Measurements from ENCODE around the gene CD79A. TPM values are rescaled to one million over a fixed set of nuclear protein-coding genes. Genes with fewer than 3 reads are reported as not detected.

The CD79A gene
- total RNA-seq, 1 experiment from 2014 or later = 0.69 TPM

DNA sequence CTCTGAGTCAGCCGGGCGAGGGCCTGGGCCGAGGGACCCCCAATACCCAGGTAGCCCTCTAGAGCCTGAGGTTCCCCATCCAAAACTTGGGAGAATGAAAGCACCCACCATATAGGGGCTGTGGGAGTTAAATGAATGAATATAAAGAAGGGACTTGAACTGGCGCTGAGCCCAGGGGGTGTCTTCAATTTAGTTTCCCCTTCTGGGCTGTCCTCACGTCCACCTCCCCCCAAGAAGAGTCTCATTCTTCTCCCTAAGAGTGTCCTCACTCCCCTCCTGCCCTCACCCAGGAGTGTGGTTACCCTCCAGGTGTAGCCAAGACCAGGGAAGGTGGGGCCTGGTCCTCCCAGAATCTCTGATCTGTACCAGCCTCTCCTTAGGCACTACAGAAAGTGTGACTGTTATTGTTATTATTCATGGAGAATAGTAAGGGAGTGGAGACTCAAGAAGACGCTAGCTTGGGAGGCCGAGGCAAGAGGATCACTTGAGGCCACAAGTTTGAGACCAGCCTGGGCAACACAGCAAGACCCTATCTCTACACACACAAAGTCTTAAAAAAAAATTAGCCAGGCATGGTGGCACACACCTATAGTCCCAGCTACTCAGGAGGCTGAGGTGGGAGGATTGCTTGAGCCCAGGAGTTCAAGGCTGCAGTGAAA, 2.7 kb downstream of the CD79A start:
- Histone ChIP-seq H4K20me1 (ENCODE audit: insufficient read depth) (no peaks in the 10 kb centered on the region), H3K9me2 (ENCODE audit: insufficient read depth) (no peaks in the 10 kb centered on the region), H3K9ac (ENCODE audit: low read length) (no peak overlapping the region), H3K79me2 (ENCODE audit: insufficient read depth, low read length) (peaks cover 12% of the 10 kb centered on the region), H3K9me3 (ENCODE audit: control insufficient read depth in 1 of 2, insufficient read depth in 1 of 2, low read depth in 1 of 2, low read length in 2 of 2) (no peaks in the 10 kb centered on the region), H3K4me1 (ENCODE audit: control insufficient read depth in 1 of 2, insufficient read depth in 2 of 2, low read length in 2 of 2) (peaks cover 2 to 15% of the 10 kb centered on the region in 2 experiments; a peak in 3 of 4 replicates), H3K27me3 (ENCODE audit: insufficient read depth, low read length) (no peaks in the 10 kb centered on the region), H3K36me3 (ENCODE audit: control insufficient read depth in 1 of 2, insufficient read depth in 2 of 2, low read length in 2 of 2) (no peaks in the 10 kb centered on the region), H3K4me2 (ENCODE audit: low read length) (no peak overlapping the region), H3K27ac (ENCODE audit: low read depth, low read length) (no peak overlapping the region), H2AFZ (ENCODE audit: low read depth, low read length, poor library complexity, severe bottlenecking) (no peak overlapping the region), H3K4me3 (replicated peaks in 1 of 2; ENCODE audit: low read depth in 1 of 2, low read length in 2 of 2) (no peak overlapping the region)
- POLR2A ChIA-PET = no interaction called here
- TF ChIP-seq, protein P1, sequence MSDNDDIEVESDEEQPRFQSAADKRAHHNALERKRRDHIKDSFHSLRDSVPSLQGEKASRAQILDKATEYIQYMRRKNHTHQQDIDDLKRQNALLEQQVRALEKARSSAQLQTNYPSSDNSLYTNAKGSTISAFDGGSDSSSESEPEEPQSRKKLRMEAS (IDR thresholded peaks at IDR 0.05) = no peak
- TF ChIP-seq EGR1 (IDR thresholded peaks at IDR 0.05; ENCODE audit: low read depth) (no peak), TCF7L2 (IDR thresholded peaks at IDR 0.05; ENCODE audit: borderline replicate concordance, extremely low read depth, insufficient read depth, insufficient read length) (no peak), ELF1 (IDR thresholded peaks at IDR 0.05; ENCODE audit: borderline replicate concordance, low read depth) (no peak), EZH2phosphoT487 (IDR thresholded peaks at IDR 0.05; ENCODE audit: borderline replicate concordance) (no peak), ZFX (IDR thresholded peaks at IDR 0.05) (no peak), POLR2AphosphoS5 (IDR thresholded peaks at IDR 0.05; ENCODE audit: low read depth, low read length) (no peak)
- TF ChIP-seq, protein P2, sequence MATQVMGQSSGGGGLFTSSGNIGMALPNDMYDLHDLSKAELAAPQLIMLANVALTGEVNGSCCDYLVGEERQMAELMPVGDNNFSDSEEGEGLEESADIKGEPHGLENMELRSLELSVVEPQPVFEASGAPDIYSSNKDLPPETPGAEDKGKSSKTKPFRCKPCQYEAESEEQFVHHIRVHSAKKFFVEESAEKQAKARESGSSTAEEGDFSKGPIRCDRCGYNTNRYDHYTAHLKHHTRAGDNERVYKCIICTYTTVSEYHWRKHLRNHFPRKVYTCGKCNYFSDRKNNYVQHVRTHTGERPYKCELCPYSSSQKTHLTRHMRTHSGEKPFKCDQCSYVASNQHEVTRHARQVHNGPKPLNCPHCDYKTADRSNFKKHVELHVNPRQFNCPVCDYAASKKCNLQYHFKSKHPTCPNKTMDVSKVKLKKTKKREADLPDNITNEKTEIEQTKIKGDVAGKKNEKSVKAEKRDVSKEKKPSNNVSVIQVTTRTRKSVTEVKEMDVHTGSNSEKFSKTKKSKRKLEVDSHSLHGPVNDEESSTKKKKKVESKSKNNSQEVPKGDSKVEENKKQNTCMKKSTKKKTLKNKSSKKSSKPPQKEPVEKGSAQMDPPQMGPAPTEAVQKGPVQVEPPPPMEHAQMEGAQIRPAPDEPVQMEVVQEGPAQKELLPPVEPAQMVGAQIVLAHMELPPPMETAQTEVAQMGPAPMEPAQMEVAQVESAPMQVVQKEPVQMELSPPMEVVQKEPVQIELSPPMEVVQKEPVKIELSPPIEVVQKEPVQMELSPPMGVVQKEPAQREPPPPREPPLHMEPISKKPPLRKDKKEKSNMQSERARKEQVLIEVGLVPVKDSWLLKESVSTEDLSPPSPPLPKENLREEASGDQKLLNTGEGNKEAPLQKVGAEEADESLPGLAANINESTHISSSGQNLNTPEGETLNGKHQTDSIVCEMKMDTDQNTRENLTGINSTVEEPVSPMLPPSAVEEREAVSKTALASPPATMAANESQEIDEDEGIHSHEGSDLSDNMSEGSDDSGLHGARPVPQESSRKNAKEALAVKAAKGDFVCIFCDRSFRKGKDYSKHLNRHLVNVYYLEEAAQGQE (IDR thresholded peaks at IDR 0.05; ENCODE audit: low read depth) = no peak
- no peak for ATAC-seq
- intact Hi-C loops (cut with micrococcal nuclease) = loop anchor here (5.0 kb wide), 1 partner anchor 48 kb away; the partner anchor contains the start of gene ERFL
- no TSS peak for BruUV-seq (replicated peaks)
- no peak for DNase-seq (ENCODE audit: low read depth, low spot score)
- RAD21 ChIA-PET (ENCODE audit: low non-redundant PET in 1 of 2, low total read pairs in 2 of 2, uncharacterized antibody in 2 of 2, unreplicated experiment in 2 of 2) = no interaction called here
- CTCF ChIA-PET = no interaction called here

Data from HCT116 (cell line).